T-helper 1 cell treated with Interleukin-12 subunit alpha and Interleukin-12 subunit beta and Interleukin-4 antibody, amounts not matched to agents 30 μg/mL and 1 μg/mL, for 36 hours (primary cell): ENCODE measurements around the gene GP1BB.
A peak's percentile ranks its signal among the peaks of the same experiment; 100 is the strongest.

Experiments
- H3K27ac Mint-ChIP-seq: one replicate; pipeline ENCODE4 v1.8.0; 2021; ENCODE audit warnings: mild to moderate bottlenecking, mixed read lengths
- H3K27me3 Mint-ChIP-seq: one replicate; pipeline ENCODE4 v1.8.0; 2021; ENCODE audit warnings: low read depth, mixed read lengths
- H3K36me3 Mint-ChIP-seq: one replicate; pipeline ENCODE4 v1.8.0; 2021; ENCODE audit warnings: low read depth, mixed read lengths
- H3K4me1 Mint-ChIP-seq: one replicate; pipeline ENCODE4 v1.8.0; 2021; ENCODE audit warnings: low read depth, mixed read lengths
- H3K4me3 Mint-ChIP-seq: one replicate; pipeline ENCODE4 v1.8.0; 2021; ENCODE audit warnings: mild to moderate bottlenecking, moderate library complexity, mixed read lengths
- H3K9me3 Mint-ChIP-seq: one replicate; pipeline ENCODE4 v1.8.0; 2021; ENCODE audit warnings: mixed read lengths

GP1BB gene

DNA sequence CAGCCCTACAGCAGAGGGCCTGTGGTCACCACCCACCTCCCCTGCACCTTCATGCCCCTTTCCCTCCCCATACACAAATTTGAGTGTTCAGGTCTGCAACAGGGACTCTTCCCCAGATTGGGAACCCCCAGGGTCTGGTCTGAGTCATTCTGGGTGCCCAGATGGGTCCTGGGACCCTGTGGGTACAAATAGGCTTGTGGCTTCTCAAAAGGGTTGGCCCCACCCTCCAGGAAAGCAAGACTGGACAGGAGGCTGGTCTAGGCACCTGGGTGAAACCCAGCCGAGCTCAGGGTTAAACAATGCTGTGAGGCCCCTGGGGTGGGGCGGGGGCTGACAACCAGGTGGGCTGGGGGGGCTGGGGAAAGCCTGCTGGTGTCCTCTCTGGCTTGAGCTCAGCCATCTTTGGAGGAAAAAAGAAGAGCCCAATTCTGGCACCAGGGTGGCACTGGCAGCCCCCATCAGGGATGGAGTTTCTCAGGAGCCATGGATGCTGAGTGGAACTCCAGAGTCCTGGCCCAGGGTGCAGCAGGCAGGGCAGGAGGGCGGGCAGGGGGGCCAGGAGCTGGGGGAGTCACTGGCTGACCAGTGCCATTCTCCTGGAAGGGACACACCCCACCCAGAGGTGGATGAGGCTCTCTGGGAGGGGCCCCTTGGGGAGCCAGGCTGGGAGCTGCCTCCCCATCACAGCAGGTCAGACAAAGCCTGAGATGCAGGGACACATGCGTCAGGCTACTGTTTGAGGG lies 8.0 kb upstream of the GP1BB start:
- Mint-ChIP-seq H3K9me3 (no peaks in the 10 kb centered on the region), H3K36me3 (no peaks in the 10 kb centered on the region), H3K27me3 (peaks cover 38% of the 10 kb centered on the region), H3K27ac (no peak overlapping the region), H3K4me1 (peaks cover 6% of the 10 kb centered on the region), H3K4me3 (no peak overlapping the region)

DNA sequence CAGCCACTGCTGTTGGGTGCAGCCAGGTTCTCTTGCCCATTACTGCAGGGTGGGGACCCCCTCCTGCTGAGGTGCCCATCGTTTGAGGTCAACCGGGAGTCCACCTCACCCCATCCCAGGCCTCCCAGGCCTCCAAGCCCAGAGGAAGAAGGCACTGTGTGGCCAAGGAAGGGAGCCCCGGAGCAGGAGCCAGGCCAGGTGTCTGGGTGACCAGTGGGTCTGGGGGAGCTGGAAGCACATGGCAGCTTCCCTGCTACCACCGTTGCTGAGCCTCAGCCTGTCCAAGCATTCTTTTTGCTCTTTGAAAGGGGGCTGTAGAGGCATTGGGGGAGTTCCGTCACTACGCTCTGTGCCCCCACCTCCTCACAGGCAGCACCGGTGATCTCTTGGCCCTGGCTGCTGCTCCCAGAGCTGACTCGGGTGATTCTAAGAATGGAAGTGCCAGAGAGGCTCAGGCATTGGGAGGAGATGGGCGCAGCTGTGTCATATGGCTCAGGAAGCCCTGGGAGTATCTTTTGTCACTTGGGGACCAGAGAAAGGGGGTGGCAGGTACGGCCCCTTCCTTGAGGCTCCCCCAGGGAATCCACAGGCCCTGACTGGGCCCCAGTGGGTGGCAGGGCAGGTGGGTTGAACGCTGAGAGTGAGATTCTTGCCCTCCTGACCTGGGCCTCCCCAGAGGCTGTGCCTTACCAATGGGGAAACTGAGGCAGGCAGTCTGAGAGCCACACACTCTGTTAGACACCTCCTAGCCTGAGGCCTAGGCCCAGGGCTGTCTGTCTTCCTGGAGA lies 7.1 kb upstream of the GP1BB start:
- peaks cover 47% of the 10 kb centered on the region for H3K27me3 Mint-ChIP-seq
- H3K36me3 Mint-ChIP-seq, result no peaks in the 10 kb centered on the region
- H3K4me1 Mint-ChIP-seq, result peaks cover 6% of the 10 kb centered on the region
- no peak overlapping the region for H3K27ac Mint-ChIP-seq
- no peaks in the 10 kb centered on the region for H3K9me3 Mint-ChIP-seq
- no peak overlapping the region for H3K4me3 Mint-ChIP-seq

DNA sequence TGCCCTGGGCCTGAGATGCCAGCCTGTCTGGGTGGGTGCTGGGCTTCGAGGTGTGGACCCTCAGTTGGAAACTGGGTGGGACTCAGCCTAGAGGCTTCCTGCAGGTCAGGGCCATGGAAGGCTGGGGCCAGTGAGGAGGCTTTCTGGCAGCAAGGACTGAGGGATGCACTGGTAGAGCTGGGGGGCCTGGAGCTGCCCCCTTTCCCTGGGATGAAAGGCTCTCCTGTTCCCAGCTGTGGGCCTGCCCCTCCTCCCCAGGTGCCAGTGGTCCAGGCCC lies 6.6 kb upstream of the GP1BB start:
- Mint-ChIP-seq H3K27ac (no peak overlapping the region), H3K4me1 (peaks cover 6% of the 10 kb centered on the region), H3K27me3 (peaks cover 50% of the 10 kb centered on the region), H3K4me3 (no peak overlapping the region), H3K36me3 (no peaks in the 10 kb centered on the region), H3K9me3 (no peaks in the 10 kb centered on the region)

DNA sequence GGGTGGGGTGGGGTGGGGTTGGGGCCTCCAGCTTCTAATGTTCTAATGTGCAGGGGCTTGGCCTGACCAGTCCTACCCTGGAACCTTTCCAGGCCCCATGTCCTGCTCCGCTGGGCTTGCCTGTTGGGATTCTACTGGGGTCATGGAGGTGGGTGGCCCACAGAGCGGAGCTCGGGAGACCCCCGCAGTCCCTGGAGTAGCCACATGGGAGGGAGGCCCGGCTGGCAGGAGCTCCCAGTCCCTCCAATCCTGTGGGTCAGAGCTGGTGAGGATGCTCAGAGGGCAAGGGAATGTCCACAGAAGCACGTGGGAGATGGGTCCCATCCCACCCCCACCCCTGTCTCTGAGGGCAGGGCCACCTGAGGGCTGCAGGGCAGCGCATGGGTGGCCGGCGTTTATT lies 6.2 kb upstream of the GP1BB start:
- peaks cover 47% of the 10 kb centered on the region for H3K27me3 Mint-ChIP-seq
- H3K4me1 Mint-ChIP-seq, result peaks cover 6% of the 10 kb centered on the region
- no peak overlapping the region for H3K4me3 Mint-ChIP-seq

DNA sequence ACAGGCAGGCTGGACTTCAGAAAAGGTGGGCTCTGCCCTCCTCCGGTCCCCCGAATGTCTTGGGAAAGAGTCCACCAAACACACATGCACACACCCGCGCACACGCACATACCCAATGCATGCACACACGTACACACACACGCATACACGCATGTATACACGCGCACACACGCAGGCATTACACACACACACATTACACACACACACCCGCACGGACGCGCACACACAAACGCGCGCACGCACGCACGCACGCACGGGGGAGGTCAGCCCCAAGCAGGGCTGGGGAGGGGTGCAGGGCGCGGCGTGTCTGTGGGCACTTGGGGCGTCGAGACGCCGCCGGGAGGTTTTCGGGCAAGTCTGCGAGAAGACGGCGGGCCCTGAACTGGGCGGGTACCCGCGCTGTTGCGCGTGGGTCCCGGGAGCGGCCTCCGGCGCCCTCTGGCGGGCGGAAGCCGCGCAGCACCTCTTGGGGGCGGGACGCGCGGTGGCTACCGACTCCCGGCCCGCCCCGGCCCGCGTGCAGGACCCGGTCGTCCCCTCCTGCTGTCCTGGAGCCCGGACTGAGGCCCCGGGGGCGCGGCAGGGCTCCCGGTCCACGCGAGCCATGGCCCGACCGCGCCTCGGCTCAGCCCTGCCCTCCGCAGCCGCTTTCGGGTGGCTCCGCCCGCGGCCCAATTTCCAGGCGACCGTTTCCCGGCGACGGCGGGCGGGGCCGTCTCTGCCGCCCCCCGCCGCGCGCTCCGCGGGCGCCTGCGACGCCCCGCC lies 5.5 kb upstream of the GP1BB start:
- peak overlapping the region; percentile 72 for H3K4me3 Mint-ChIP-seq
- peaks cover 45% of the 10 kb centered on the region for H3K27me3 Mint-ChIP-seq
- H3K4me1 Mint-ChIP-seq, result peaks cover 6% of the 10 kb centered on the region
- H3K9me3 Mint-ChIP-seq, result no peaks in the 10 kb centered on the region
- no peaks in the 10 kb centered on the region for H3K36me3 Mint-ChIP-seq
- no peak overlapping the region for H3K27ac Mint-ChIP-seq

More for the DNA sequence above, 6.2 kb upstream of the GP1BB start:
- Mint-ChIP-seq H3K27ac (no peak overlapping the region), H3K36me3 (no peaks in the 10 kb centered on the region), H3K9me3 (no peaks in the 10 kb centered on the region)

DNA sequence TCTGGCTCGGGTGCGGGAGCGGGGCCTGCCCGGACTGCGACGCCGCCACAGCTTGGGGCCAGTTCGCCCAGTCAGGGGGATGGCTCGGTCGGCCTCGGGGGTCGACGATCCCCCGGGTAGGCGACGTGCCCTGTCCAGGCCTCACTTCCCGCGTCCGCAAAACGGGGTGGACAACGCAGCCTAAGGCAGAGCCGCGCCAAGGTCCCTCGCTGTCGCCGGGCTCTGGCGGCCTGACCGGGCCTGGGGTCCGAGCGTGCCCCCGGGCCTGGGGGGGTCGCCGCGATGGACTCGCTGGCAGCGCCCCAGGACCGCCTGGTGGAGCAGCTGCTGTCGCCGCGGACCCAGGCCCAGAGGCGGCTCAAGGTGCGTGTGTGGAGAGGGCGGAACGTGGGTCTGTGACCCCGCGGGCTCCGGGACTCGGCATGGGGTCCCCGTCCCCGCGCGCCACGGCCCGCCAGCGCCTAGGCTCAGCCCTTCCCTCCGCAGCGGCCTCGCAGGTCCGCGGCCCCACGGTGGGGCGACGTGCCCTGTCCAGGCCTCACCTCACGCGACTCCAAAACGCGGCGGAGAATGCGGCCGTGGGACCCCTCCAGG lies 4.8 kb upstream of the GP1BB start:
- H3K27me3 Mint-ChIP-seq, result peaks cover 45% of the 10 kb centered on the region
- no peak overlapping the region for H3K4me3 Mint-ChIP-seq
- no peaks in the 10 kb centered on the region for H3K9me3 Mint-ChIP-seq
- H3K4me1 Mint-ChIP-seq, result peaks cover 6% of the 10 kb centered on the region
- H3K36me3 Mint-ChIP-seq, result no peaks in the 10 kb centered on the region
- no peak overlapping the region for H3K27ac Mint-ChIP-seq

DNA sequence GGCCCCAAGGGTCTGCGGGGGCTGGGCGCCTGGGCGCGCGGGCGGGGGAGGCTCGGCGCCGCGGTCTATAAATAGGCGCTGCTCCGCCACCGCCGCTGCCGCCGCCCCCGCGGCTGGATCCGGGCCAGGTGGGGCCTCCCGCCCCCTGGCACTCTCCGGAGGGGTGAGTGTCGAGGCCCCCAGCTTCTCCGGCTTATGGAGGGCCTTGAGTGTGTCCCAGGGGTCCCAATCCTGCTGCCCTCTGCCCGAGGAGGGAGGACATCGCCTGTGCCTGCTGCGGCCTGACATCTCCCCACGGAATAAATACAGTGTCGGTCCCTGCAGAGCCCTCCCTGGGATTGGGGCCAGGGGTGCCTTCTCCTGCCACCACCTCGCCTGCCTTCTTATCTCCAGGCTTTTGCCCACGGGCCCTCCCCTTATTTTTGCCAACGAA lies 4.3 kb upstream of the GP1BB start:
- peak overlapping the region; percentile 57 for H3K4me3 Mint-ChIP-seq
- H3K4me1 Mint-ChIP-seq, result peaks cover 5% of the 10 kb centered on the region
- H3K36me3 Mint-ChIP-seq, result no peaks in the 10 kb centered on the region
- H3K27ac Mint-ChIP-seq, result no peak overlapping the region
- peaks cover 43% of the 10 kb centered on the region for H3K27me3 Mint-ChIP-seq
- H3K9me3 Mint-ChIP-seq, result no peaks in the 10 kb centered on the region

DNA sequence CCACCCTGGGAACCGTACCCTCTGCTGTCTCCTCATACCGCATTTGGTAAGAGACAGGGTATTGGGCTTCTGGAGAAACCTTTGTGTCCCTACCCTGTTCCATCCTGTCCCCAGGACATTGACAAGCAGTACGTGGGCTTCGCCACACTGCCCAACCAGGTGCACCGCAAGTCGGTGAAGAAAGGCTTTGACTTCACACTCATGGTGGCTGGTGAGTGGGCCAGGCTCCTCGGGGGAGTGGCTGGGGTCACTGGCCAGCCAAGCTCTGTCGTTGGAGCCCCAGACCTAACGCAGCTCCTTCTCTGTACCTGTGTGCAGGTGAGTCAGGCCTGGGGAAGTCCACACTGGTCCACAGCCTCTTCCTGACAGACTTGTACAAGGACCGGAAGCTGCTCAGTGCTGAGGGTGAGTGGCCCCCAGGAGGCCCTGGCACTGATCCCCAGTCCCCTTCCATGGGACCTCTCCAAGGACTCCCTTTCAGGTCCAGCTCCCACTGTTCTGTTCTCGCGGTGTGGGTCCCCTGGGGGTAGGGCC lies 3.8 kb upstream of the GP1BB start:
- Mint-ChIP-seq H3K27me3 (peaks cover 45% of the 10 kb centered on the region), H3K27ac (no peak overlapping the region), H3K9me3 (no peaks in the 10 kb centered on the region), H3K36me3 (no peaks in the 10 kb centered on the region), H3K4me1 (peaks cover 6% of the 10 kb centered on the region), H3K4me3 (peak overlapping the region; percentile 57)

DNA sequence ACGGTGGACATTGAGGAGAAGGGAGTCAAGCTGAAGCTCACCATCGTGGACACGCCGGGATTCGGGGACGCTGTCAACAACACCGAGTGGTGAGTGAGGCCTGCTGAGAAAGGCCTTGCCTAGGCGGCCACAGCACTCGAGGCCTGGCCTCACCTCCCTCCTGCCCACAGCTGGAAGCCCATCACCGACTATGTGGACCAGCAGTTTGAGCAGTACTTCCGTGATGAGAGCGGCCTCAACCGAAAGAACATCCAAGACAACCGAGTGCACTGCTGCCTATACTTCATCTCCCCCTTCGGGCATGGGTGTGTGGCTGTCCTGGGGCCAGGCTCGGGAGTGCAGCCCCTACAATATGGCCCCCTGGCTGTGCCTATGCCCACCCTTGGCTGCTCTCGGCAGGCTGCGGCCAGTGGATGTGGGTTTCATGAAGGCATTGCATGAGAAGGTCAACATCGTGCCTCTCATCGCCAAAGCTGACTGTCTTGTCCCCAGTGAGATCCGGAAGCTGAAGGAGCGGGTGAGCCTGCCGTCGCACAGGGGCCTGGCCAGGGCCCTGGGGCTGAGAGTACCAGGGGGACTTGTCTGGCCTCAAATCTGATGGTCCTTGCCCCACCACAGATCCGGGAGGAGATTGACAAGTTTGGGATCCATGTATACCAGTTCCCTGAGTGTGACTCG lies 3.0 kb upstream of the GP1BB start:
- Mint-ChIP-seq H3K9me3 (no peaks in the 10 kb centered on the region), H3K27me3 (peaks cover 49% of the 10 kb centered on the region), H3K4me3 (no peak overlapping the region), H3K36me3 (no peaks in the 10 kb centered on the region), H3K27ac (no peak overlapping the region), H3K4me1 (peaks cover 8% of the 10 kb centered on the region)

DNA sequence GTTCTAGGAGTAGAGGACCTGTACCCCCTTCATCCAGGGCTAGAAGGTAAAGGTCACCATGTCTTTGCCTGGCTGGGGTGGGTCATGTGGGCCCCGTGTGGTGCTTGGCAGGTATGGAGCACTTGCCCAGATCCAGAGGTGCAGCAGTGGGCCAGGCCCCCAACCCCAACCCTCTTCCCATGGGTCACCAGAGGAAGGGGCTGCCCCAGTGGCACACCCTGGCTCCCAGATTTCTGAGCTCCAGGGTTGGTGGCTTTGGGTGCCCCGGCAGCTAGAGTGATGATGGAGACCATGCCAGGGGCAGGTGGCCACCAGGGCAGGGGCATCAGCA lies 2.4 kb upstream of the GP1BB start:
- H3K9me3 Mint-ChIP-seq, result no peaks in the 10 kb centered on the region
- H3K36me3 Mint-ChIP-seq, result no peaks in the 10 kb centered on the region
- H3K4me3 Mint-ChIP-seq, result no peak overlapping the region
- H3K4me1 Mint-ChIP-seq, result peaks cover 8% of the 10 kb centered on the region
- peaks cover 52% of the 10 kb centered on the region for H3K27me3 Mint-ChIP-seq
- H3K27ac Mint-ChIP-seq, result no peak overlapping the region

DNA sequence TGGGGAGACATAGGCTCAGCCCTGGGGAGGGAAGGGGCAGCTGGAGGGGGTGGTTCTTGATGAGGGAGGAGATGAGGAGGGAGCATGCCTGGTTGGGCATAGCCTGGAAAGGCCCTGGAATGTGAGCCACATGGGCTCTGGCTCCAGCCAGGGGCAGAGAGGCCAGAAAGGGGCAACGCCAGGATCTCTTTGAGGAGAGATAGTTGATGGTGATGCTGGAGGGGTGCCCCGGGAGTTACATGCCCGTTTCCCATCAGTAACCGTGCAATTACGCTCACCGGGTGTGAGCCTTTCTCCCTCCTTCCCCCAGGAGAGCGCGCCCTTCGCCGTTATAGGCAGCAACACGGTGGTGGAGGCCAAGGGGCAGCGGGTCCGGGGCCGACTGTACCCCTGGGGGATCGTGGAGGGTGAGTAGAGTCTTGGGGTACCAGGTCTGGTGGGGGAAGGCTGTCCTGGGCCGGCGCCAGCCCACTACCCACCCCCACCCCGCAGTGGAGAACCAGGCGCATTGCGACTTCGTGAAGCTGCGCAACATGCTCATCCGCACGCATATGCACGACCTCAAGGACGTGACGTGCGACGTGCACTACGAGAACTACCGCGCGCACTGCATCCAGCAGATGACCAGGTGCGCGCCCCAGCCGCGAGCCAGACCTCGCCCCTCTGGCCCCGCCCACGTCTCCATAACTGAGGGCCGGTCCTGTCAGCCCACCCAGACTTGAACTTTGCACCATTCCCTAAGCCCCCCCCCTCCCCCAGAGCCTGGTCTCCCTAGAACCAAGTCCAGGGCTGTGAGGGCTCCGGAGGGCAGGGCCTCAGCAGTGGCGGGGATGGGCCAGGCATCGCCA lies 1.8 kb upstream of the GP1BB start:
- Mint-ChIP-seq H3K9me3 (no peaks in the 10 kb centered on the region), H3K27me3 (peaks cover 52% of the 10 kb centered on the region), H3K4me1 (peaks cover 8% of the 10 kb centered on the region), H3K4me3 (no peak overlapping the region), H3K27ac (no peak overlapping the region), H3K36me3 (no peaks in the 10 kb centered on the region)

DNA sequence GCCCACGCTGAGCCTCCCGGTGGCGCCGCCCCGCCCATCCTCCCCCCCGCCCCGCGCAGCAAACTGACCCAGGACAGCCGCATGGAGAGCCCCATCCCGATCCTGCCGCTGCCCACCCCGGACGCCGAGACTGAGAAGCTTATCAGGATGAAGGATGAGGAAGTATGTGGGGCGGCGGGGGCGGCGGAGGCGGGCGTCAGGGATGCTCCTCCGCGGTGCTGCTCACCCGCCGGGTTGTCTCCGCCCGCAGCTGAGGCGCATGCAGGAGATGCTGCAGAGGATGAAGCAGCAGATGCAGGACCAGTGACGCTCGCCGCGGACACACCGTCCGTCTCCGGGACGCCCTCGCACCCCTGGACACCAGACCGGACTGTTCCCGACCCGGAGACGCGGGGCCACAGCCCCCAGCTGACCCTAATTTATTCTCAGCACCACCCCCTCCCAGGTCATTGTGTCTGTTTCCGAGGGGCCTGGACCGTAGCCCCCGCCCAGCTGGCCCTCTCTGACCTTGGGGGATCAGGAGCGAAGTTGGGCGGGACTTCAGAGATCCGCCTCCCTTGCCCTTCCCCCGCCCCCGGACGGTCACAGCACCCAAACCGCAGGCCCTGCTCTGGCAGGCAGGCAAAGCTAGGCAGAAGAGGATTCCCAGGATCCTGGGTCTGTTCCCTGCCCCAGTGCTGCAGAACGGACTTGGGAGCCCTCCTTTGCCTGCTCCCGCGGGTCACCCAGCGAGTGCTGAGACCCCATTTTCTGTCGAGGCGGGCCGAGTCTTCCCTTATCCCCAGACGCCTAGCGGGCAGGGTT lies 959 bp upstream of the GP1BB start:
- Mint-ChIP-seq H3K9me3 (no peaks in the 10 kb centered on the region), H3K4me1 (peaks cover 8% of the 10 kb centered on the region), H3K4me3 (no peak overlapping the region), H3K27ac (no peak overlapping the region), H3K36me3 (no peaks in the 10 kb centered on the region), H3K27me3 (peaks cover 52% of the 10 kb centered on the region)

DNA sequence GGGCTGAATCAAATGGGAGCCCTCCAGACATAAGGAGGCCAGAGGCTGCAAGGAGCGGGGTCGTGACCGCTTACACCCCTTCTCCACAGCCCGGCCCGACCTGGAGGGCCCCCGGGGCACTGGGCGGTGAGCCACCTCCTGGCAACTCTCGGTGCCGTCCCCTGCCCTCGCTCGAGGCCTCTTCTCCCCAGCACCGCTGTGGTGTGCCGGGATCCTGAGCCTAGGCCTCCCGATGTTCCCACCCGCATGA lies 432 bp upstream of the GP1BB start:
- peaks cover 5% of the 10 kb centered on the region for H3K4me1 Mint-ChIP-seq
- H3K4me3 Mint-ChIP-seq, result no peak overlapping the region
- H3K36me3 Mint-ChIP-seq, result no peaks in the 10 kb centered on the region
- no peak overlapping the region for H3K27ac Mint-ChIP-seq
- H3K9me3 Mint-ChIP-seq, result no peaks in the 10 kb centered on the region
- peaks cover 52% of the 10 kb centered on the region for H3K27me3 Mint-ChIP-seq
